Prostate gland (tissue), 2 donors: ENCODE measurements around the gene ZNF532. TPM values are rescaled to one million over a fixed set of nuclear protein-coding genes. Genes with fewer than 3 reads are reported as not detected.
A peak's percentile ranks its signal among the peaks of the same experiment; 100 is the strongest.

ENCODE experiments used
- DNase-seq: peaks from one replicate; pipeline ENCODE4 v3.0.0-alpha.2; 2019; ENCODE audit warnings: low spot score
- H3K27ac ChIP-seq, 2 donors: fragments of 200-600 bp; sonication (generic); 2 replicates each; pipeline ENCODE4 v1.5.1; 2017 to 2019
- H3K27me3 ChIP-seq: fragments of 200-600 bp; sonication (generic); replicated peaks from 2 replicates; pipeline ENCODE4 v1.5.1; 2019; ENCODE audit not compliant: insufficient read depth
- H3K36me3 ChIP-seq, 2 donors: fragments of 200-600 bp; sonication (generic); 1 replicate in 1 of 2; 2 replicates in 1 of 2; pipeline versions ENCODE4 v1.5.1 to v1.8.1; 2017 to 2019
- H3K4me1 ChIP-seq: fragments of 200-600 bp; sonication (generic); replicated peaks from 2 replicates; pipeline ENCODE4 v1.5.1; 2019
- H3K4me3 ChIP-seq, 2 donors: fragments of 200-600 bp; sonication (generic); 2 replicates each; pipeline ENCODE4 v1.5.1; 2017 to 2019
- H3K9me3 ChIP-seq: fragments of 200-600 bp; sonication (generic); 2 replicates; pipeline ENCODE4 v1.5.1; 2017
- CTCF ChIP-seq, 4 experiments: fragments of 200-600 bp in 2 of 4; fragments of 450-650 bp in 2 of 4; sonication (generic) in 2 of 4; IDR thresholded peaks; 1 replicate in 3 of 4; 2 replicates in 1 of 4; pipeline ENCODE4 v1.5.1; 2016 to 2019; ENCODE audit warnings: antibody characterized with exemption in 4 of 4, mild to moderate bottlenecking in 2 of 4, moderate library complexity in 2 of 4
- POLR2A ChIP-seq: fragments of 450-650 bp; IDR thresholded peaks from one replicate; pipeline ENCODE4 v1.6.1; 2016; ENCODE audit warnings: antibody characterized with exemption, mild to moderate bottlenecking
- POLR2AphosphoS5 ChIP-seq: sonication (generic); formaldehyde crosslinking; IDR thresholded peaks from one replicate; pipeline ENCODE4 v1.6.1; 2017; ENCODE audit warnings: antibody characterized with exemption
- WGBS: methylation state at CpG from one replicate; pipeline ENCODE4 v1.1.5; 2018; 5-methylcytosine and 5-hydroxymethylcytosine counted together
- intact Hi-C: fragments of 100-400 bp; cut with DNase I; formaldehyde crosslinking; loops from one replicate; pipeline ENCODE4 v1.14.2; 2022
- total RNA-seq, 2 donors: library from RNA; depleted of rRNA; stranded (reverse); fragments of >200 nt; gene quantifications; one replicate each; pipeline ENCODE4 v1.1.0, GENCODE V29; 2016

The ZNF532 gene
- total RNA-seq, 2 donors from 2014 or later, result 231 to 299 TPM

GRCh38 chr18:58965291-58966004 lies 100.8 kb downstream of the ZNF532 start:
- WGBS, result 74% methylated on average over 5 of the region's 5 CpGs
- Histone ChIP-seq H3K4me1 (peaks cover 13% of the 10 kb centered on the region), H3K36me3 (peaks cover 0 to 11% of the 10 kb centered on the region in 2 donors), H3K27me3 (no peaks in the 10 kb centered on the region), H3K9me3 (no peaks in the 10 kb centered on the region), H3K4me3 (no peak overlapping the region), H3K27ac (peak overlapping the region; percentile 82 to 87)
- DNase-seq, result no peak
- intact Hi-C loops, result loop anchor here (5.0 to 10.0 kb wide), 3 partner anchors 53 to 181 kb away; no protein-coding TSS in a partner anchor
- no peak for TF ChIP-seq POLR2AphosphoS5
- TF ChIP-seq CTCF (IDR thresholded peaks at IDR 0.05), result no peak
- no peak for TF ChIP-seq POLR2A

DNA sequence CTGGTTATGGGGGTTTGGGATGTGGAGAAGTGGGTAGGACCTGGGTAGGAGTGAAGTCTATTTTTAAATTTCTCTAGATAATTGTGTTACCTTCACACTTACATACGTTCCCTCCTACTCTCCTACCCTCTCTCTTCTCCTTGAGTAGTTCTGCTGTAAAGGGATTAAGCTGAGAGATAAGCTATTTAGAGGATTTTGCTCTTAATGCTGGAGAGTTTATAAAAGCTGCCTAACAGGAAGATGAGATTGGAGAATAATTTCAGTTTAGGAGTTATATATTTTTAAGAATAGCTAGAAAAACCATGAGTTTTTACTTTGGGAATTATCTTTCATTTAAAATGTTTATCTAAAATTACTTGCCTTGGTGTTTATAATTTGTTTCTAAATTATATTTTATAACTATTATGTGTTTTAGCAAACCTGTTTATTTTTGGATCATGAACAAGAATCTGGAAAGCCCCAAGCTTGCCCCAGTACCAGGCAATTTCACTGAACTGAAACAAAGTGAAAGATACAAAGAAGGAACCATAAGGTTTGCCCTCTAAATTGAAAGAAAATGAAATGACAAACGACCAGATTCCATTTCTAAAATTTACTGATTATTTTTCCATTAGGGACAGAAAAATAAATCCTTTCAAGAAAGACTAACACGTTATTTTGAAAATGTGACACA lies 101.5 kb downstream of the ZNF532 start:
- Histone ChIP-seq H3K4me1 (peaks cover 13% of the 10 kb centered on the region), H3K9me3 (no peaks in the 10 kb centered on the region), H3K4me3 (no peak overlapping the region), H3K27ac (peak overlapping the region; percentile 82 to 87), H3K36me3 (peaks cover 0 to 15% of the 10 kb centered on the region in 2 donors), H3K27me3 (no peaks in the 10 kb centered on the region)
- no peak for DNase-seq
- WGBS, result 45% methylated on average over 3 of the region's 3 CpGs
- intact Hi-C loops, result loop anchor here (5.0 to 10.0 kb wide), 3 partner anchors 54 to 181 kb away; no protein-coding TSS in a partner anchor
- TF ChIP-seq POLR2AphosphoS5 (no peak), CTCF (IDR thresholded peaks at IDR 0.05) (no peak), POLR2A (no peak)

- no peak for TF ChIP-seq POLR2AphosphoS5
- no peak for TF ChIP-seq POLR2A
- TF ChIP-seq CTCF (IDR thresholded peaks at IDR 0.05), result no peak
- peak overlapping the region; percentile 82 to 87 for H3K27ac ChIP-seq
- no peaks in the 10 kb centered on the region for H3K9me3 ChIP-seq
- H3K36me3 ChIP-seq, result peaks cover 0 to 15% of the 10 kb centered on the region in 2 donors
- DNase-seq, result no peak
- no peak overlapping the region for H3K4me3 ChIP-seq
- H3K27me3 ChIP-seq, result no peaks in the 10 kb centered on the region
- peaks cover 13% of the 10 kb centered on the region for H3K4me1 ChIP-seq
- intact Hi-C loops, result loop anchor here (5.0 to 10.0 kb wide), 3 partner anchors 54 to 182 kb away; no protein-coding TSS in a partner anchor
- 48% methylated on average over 3 of the region's 3 CpGs for WGBS
Measured at GRCh38 chr18:58966704-58967103, 102.0 kb downstream of the ZNF532 start.

DNA sequence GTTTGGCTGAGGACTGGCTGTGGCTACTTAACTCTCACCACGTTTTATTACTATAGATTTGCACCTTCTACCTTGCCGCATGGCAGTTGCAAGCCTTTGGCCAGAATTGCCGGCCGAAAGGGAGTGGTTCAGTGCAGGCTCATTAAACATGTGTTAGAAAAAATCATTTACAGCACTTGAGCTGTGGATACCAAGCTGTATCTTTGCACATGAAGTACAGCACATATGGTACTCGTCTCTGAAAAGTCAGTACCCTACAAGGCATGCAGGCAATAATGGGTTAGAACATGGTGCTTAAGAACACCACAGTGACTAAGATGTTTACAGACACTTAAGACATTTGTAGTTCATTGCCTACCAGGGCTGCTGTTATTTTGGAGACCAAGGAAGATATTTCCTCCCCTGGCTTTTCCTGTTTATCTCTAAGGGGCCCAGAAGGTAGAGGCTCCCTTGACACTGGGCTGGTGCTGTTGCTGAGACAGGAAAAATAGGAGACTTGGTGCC lies 103.1 kb downstream of the ZNF532 start:
- H3K4me1 ChIP-seq, result peaks cover 13% of the 10 kb centered on the region
- no peak overlapping the region for H3K4me3 ChIP-seq
- no peak for TF ChIP-seq CTCF (IDR thresholded peaks at IDR 0.05)
- TF ChIP-seq POLR2AphosphoS5, result peak; percentile 64
- 42% methylated on average over 5 of the region's 5 CpGs for WGBS
- DNase-seq, result no peak
- H3K27me3 ChIP-seq, result no peaks in the 10 kb centered on the region
- intact Hi-C loops, result loop anchor here (5.0 to 10.0 kb wide), 3 partner anchors 56 to 183 kb away; no protein-coding TSS in a partner anchor
- peaks cover 0 to 15% of the 10 kb centered on the region in 2 donors for H3K36me3 ChIP-seq
- no peaks in the 10 kb centered on the region for H3K9me3 ChIP-seq
- H3K27ac ChIP-seq, result peak overlapping the region; percentile 82 to 87
